ENCODE measurements around the gene KIF1A. TPM values are rescaled to one million over a fixed set of nuclear protein-coding genes. Genes with fewer than 3 reads are reported as not detected.

The KIF1A gene
- total RNA-seq, 1 experiment from 2014 or later = 279 TPM

DNA sequence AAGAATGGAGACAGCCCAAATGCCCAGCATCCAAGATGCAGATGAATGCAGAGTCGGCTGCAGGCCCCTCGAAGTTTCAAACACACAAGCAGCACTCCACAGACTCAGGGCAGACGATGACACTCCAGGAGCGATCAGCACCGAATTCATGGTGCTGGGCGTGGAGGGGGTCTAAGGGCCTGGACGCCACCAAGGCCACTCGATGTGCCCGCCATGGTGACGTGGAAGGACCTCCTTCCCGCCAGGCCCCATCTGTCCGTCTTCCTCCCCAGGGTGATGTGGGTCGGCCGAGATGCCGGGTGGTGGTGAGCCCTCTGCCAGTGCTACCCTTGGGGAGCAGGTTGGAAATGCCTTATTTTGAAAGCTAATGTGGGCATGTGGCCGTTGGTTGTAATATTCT lies 9.4 kb downstream of the KIF1A start (continued):
- TF ChIP-seq, protein P1, sequence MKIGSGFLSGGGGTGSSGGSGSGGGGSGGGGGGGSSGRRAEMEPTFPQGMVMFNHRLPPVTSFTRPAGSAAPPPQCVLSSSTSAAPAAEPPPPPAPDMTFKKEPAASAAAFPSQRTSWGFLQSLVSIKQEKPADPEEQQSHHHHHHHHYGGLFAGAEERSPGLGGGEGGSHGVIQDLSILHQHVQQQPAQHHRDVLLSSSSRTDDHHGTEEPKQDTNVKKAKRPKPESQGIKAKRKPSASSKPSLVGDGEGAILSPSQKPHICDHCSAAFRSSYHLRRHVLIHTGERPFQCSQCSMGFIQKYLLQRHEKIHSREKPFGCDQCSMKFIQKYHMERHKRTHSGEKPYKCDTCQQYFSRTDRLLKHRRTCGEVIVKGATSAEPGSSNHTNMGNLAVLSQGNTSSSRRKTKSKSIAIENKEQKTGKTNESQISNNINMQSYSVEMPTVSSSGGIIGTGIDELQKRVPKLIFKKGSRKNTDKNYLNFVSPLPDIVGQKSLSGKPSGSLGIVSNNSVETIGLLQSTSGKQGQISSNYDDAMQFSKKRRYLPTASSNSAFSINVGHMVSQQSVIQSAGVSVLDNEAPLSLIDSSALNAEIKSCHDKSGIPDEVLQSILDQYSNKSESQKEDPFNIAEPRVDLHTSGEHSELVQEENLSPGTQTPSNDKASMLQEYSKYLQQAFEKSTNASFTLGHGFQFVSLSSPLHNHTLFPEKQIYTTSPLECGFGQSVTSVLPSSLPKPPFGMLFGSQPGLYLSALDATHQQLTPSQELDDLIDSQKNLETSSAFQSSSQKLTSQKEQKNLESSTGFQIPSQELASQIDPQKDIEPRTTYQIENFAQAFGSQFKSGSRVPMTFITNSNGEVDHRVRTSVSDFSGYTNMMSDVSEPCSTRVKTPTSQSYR (CRISPR knock-in tag; IDR thresholded peaks at IDR 0.05) = no peak
- TF ChIP-seq, protein P2, sequence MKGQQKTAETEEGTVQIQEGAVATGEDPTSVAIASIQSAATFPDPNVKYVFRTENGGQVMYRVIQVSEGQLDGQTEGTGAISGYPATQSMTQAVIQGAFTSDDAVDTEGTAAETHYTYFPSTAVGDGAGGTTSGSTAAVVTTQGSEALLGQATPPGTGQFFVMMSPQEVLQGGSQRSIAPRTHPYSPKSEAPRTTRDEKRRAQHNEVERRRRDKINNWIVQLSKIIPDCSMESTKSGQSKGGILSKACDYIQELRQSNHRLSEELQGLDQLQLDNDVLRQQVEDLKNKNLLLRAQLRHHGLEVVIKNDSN (CRISPR knock-in tag; IDR thresholded peaks at IDR 0.05) = no peak
- TF ChIP-seq, protein P3, sequence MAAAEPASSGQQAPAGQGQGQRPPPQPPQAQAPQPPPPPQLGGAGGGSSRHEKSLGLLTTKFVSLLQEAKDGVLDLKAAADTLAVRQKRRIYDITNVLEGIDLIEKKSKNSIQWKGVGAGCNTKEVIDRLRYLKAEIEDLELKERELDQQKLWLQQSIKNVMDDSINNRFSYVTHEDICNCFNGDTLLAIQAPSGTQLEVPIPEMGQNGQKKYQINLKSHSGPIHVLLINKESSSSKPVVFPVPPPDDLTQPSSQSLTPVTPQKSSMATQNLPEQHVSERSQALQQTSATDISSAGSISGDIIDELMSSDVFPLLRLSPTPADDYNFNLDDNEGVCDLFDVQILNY (CRISPR knock-in tag; IDR thresholded peaks at IDR 0.05) = no peak
- TF ChIP-seq MXD4 (CRISPR knock-in tag; IDR thresholded peaks at IDR 0.05; ENCODE audit: borderline replicate concordance) (no peak), TEAD4 (CRISPR knock-in tag; IDR thresholded peaks at IDR 0.05) (no peak), ZNF219 (CRISPR knock-in tag; IDR thresholded peaks at IDR 0.05; ENCODE audit: borderline replicate concordance) (no peak)
- TF ChIP-seq, protein P4, sequence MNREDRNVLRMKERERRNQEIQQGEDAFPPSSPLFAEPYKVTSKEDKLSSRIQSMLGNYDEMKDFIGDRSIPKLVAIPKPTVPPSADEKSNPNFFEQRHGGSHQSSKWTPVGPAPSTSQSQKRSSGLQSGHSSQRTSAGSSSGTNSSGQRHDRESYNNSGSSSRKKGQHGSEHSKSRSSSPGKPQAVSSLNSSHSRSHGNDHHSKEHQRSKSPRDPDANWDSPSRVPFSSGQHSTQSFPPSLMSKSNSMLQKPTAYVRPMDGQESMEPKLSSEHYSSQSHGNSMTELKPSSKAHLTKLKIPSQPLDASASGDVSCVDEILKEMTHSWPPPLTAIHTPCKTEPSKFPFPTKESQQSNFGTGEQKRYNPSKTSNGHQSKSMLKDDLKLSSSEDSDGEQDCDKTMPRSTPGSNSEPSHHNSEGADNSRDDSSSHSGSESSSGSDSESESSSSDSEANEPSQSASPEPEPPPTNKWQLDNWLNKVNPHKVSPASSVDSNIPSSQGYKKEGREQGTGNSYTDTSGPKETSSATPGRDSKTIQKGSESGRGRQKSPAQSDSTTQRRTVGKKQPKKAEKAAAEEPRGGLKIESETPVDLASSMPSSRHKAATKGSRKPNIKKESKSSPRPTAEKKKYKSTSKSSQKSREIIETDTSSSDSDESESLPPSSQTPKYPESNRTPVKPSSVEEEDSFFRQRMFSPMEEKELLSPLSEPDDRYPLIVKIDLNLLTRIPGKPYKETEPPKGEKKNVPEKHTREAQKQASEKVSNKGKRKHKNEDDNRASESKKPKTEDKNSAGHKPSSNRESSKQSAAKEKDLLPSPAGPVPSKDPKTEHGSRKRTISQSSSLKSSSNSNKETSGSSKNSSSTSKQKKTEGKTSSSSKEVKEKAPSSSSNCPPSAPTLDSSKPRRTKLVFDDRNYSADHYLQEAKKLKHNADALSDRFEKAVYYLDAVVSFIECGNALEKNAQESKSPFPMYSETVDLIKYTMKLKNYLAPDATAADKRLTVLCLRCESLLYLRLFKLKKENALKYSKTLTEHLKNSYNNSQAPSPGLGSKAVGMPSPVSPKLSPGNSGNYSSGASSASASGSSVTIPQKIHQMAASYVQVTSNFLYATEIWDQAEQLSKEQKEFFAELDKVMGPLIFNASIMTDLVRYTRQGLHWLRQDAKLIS (CRISPR knock-in tag; IDR thresholded peaks at IDR 0.05; ENCODE audit: borderline replicate concordance) = no peak
- TF ChIP-seq, protein P5, sequence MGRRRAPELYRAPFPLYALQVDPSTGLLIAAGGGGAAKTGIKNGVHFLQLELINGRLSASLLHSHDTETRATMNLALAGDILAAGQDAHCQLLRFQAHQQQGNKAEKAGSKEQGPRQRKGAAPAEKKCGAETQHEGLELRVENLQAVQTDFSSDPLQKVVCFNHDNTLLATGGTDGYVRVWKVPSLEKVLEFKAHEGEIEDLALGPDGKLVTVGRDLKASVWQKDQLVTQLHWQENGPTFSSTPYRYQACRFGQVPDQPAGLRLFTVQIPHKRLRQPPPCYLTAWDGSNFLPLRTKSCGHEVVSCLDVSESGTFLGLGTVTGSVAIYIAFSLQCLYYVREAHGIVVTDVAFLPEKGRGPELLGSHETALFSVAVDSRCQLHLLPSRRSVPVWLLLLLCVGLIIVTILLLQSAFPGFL (CRISPR knock-in tag; IDR thresholded peaks at IDR 0.05; ENCODE audit: borderline replicate concordance) = no peak
- TF ChIP-seq, protein P6, sequence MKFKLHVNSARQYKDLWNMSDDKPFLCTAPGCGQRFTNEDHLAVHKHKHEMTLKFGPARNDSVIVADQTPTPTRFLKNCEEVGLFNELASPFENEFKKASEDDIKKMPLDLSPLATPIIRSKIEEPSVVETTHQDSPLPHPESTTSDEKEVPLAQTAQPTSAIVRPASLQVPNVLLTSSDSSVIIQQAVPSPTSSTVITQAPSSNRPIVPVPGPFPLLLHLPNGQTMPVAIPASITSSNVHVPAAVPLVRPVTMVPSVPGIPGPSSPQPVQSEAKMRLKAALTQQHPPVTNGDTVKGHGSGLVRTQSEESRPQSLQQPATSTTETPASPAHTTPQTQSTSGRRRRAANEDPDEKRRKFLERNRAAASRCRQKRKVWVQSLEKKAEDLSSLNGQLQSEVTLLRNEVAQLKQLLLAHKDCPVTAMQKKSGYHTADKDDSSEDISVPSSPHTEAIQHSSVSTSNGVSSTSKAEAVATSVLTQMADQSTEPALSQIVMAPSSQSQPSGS (CRISPR knock-in tag; IDR thresholded peaks at IDR 0.05; ENCODE audit: borderline replicate concordance, low read depth) = no peak
- TF ChIP-seq, protein P7, sequence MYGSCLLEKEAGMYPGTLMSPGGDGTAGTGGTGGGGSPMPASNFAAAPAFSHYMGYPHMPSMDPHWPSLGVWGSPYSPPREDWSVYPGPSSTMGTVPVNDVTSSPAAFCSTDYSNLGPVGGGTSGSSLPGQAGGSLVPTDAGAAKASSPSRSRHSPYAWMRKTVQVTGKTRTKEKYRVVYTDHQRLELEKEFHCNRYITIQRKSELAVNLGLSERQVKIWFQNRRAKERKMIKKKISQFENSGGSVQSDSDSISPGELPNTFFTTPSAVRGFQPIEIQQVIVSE (CRISPR knock-in tag; IDR thresholded peaks at IDR 0.05; ENCODE audit: borderline replicate concordance) = no peak

DNA sequence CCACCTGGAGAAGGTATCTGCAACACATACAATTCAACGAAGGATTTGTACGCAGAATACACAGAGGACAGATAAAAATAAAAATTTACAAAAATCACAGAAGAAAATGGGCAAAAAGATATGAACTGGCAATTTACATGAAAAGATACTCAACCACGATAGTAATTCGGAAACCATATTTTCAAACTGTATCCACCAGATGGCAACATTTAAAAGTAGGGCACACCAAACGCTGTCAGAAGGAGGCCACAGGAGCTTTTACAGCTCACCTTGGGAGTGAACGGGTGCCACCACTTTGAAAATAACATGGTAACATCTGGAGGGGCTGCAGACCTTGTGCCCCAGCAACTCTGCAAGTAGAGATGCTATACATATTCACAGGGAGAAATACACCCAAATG lies 9.8 kb downstream of the KIF1A start:
- H3K9me3 Mint-ChIP-seq = peaks cover 9% of the 10 kb centered on the region
- ATAC-seq (no peak), DNase-seq (ENCODE audit: low spot score) (no peak)
- no peak overlapping the region for H3K4me3 Mint-ChIP-seq
- ChIA-PET POLR2A (no interaction called here), CTCF (interaction anchor here (2.1 kb wide), 1 partner anchor 30 kb away, joined by 15 read pairs; no protein-coding TSS in a partner anchor)
- no peaks in the 10 kb centered on the region; the same call in 1 of the 2 replicates for H3K27me3 Mint-ChIP-seq (ENCODE audit: low read depth)
- peaks cover 59% of the 10 kb centered on the region for H3K36me3 Mint-ChIP-seq
- H3K4me1 Mint-ChIP-seq = peaks cover 28% of the 10 kb centered on the region
- H3K27ac Mint-ChIP-seq = no peak overlapping the region
- TF ChIP-seq ZNF219 (CRISPR knock-in tag; IDR thresholded peaks at IDR 0.05; ENCODE audit: borderline replicate concordance) = no peak
- no peak for TF ChIP-seq ESRRA (CRISPR knock-in tag; IDR thresholded peaks at IDR 0.05; ENCODE audit: borderline replicate concordance)
- TF ChIP-seq, protein P8, sequence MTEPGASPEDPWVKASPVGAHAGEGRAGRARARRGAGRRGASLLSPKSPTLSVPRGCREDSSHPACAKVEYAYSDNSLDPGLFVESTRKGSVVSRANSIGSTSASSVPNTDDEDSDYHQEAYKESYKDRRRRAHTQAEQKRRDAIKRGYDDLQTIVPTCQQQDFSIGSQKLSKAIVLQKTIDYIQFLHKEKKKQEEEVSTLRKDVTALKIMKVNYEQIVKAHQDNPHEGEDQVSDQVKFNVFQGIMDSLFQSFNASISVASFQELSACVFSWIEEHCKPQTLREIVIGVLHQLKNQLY (CRISPR knock-in tag; IDR thresholded peaks at IDR 0.05) = no peak
- TF ChIP-seq, protein P9, sequence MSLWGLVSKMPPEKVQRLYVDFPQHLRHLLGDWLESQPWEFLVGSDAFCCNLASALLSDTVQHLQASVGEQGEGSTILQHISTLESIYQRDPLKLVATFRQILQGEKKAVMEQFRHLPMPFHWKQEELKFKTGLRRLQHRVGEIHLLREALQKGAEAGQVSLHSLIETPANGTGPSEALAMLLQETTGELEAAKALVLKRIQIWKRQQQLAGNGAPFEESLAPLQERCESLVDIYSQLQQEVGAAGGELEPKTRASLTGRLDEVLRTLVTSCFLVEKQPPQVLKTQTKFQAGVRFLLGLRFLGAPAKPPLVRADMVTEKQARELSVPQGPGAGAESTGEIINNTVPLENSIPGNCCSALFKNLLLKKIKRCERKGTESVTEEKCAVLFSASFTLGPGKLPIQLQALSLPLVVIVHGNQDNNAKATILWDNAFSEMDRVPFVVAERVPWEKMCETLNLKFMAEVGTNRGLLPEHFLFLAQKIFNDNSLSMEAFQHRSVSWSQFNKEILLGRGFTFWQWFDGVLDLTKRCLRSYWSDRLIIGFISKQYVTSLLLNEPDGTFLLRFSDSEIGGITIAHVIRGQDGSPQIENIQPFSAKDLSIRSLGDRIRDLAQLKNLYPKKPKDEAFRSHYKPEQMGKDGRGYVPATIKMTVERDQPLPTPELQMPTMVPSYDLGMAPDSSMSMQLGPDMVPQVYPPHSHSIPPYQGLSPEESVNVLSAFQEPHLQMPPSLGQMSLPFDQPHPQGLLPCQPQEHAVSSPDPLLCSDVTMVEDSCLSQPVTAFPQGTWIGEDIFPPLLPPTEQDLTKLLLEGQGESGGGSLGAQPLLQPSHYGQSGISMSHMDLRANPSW (CRISPR knock-in tag; conservative IDR thresholded peaks at IDR 0.05; ENCODE audit: low read depth) = no peak
- TF ChIP-seq, protein P10, sequence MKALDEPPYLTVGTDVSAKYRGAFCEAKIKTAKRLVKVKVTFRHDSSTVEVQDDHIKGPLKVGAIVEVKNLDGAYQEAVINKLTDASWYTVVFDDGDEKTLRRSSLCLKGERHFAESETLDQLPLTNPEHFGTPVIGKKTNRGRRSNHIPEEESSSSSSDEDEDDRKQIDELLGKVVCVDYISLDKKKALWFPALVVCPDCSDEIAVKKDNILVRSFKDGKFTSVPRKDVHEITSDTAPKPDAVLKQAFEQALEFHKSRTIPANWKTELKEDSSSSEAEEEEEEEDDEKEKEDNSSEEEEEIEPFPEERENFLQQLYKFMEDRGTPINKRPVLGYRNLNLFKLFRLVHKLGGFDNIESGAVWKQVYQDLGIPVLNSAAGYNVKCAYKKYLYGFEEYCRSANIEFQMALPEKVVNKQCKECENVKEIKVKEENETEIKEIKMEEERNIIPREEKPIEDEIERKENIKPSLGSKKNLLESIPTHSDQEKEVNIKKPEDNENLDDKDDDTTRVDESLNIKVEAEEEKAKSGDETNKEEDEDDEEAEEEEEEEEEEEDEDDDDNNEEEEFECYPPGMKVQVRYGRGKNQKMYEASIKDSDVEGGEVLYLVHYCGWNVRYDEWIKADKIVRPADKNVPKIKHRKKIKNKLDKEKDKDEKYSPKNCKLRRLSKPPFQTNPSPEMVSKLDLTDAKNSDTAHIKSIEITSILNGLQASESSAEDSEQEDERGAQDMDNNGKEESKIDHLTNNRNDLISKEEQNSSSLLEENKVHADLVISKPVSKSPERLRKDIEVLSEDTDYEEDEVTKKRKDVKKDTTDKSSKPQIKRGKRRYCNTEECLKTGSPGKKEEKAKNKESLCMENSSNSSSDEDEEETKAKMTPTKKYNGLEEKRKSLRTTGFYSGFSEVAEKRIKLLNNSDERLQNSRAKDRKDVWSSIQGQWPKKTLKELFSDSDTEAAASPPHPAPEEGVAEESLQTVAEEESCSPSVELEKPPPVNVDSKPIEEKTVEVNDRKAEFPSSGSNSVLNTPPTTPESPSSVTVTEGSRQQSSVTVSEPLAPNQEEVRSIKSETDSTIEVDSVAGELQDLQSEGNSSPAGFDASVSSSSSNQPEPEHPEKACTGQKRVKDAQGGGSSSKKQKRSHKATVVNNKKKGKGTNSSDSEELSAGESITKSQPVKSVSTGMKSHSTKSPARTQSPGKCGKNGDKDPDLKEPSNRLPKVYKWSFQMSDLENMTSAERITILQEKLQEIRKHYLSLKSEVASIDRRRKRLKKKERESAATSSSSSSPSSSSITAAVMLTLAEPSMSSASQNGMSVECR (CRISPR knock-in tag; IDR thresholded peaks at IDR 0.05; ENCODE audit: borderline replicate concordance) = no peak
